GM23248 (cell line): Measurements from ENCODE around the gene PARVB. TPM values are rescaled to one million over a fixed set of nuclear protein-coding genes. Genes with fewer than 3 reads are reported as not detected.

Experiments used
- DNase-seq: peaks from one replicate; pipeline ENCODE4 v3.0.0-alpha.2; 2015
- H2AFZ ChIP-seq: fragments of 200-600 bp; sonication (generic); 2 replicates; pipeline ENCODE4 v1.6.1; 2016; ENCODE audit warnings: antibody characterized with exemption
- H3F3A ChIP-seq: fragments of 200-600 bp; sonication (generic); 2 replicates; pipeline ENCODE4 v1.6.1; 2016; ENCODE audit warnings: mild to moderate bottlenecking, antibody characterized with exemption, mixed run types; ENCODE audit not compliant: insufficient read depth
- H3K27ac ChIP-seq: fragments of 200-600 bp; sonication (generic); 2 replicates; pipeline ENCODE4 v1.5.1; 2016; ENCODE audit warnings: mild to moderate bottlenecking
- H3K27me3 ChIP-seq: fragments of 200-600 bp; sonication (generic); replicated peaks from 2 replicates; pipeline ENCODE4 v1.6.1; 2016; ENCODE audit warnings: mild to moderate bottlenecking; ENCODE audit not compliant: insufficient read depth
- H3K36me3 ChIP-seq: fragments of 200-600 bp; sonication (generic); 2 replicates; pipeline ENCODE4 v1.6.1; 2016; ENCODE audit warnings: low read depth, mild to moderate bottlenecking
- H3K4me1 ChIP-seq: fragments of 200-600 bp; sonication (generic); 2 replicates; pipeline ENCODE4 v1.6.1; 2016; ENCODE audit warnings: mild to moderate bottlenecking; ENCODE audit not compliant: insufficient read depth
- H3K4me2 ChIP-seq: fragments of 200-600 bp; sonication (generic); one replicate; pipeline ENCODE4 v1.6.1; 2016; ENCODE audit warnings: mild to moderate bottlenecking; ENCODE audit not compliant: unreplicated experiment
- H3K4me3 ChIP-seq: fragments of 200-600 bp; sonication (generic); 2 replicates; pipeline ENCODE4 v1.5.1; 2016; ENCODE audit warnings: mild to moderate bottlenecking
- H3K79me2 ChIP-seq: fragments of 200-600 bp; sonication (generic); 2 replicates; pipeline ENCODE4 v1.6.1; 2016; ENCODE audit warnings: mild to moderate bottlenecking; ENCODE audit not compliant: insufficient read depth
- H3K9ac ChIP-seq: fragments of 200-600 bp; sonication (generic); 2 replicates; pipeline ENCODE4 v1.6.1; 2016; ENCODE audit warnings: mild to moderate bottlenecking
- H3K9me2 ChIP-seq: fragments of 200-600 bp; sonication (generic); 2 replicates; pipeline ENCODE4 v1.6.1; 2016; ENCODE audit warnings: mixed run types, mild to moderate bottlenecking, moderate library complexity; ENCODE audit not compliant: insufficient read depth
- H3K9me3 ChIP-seq: fragments of 200-600 bp; sonication (generic); one replicate; pipeline ENCODE4 v1.6.1; 2017; ENCODE audit warnings: low read depth
- H4K20me1 ChIP-seq: fragments of 200-600 bp; sonication (generic); 2 replicates; pipeline ENCODE4 v1.6.0; 2016; ENCODE audit not compliant: insufficient read depth
- EZH2 ChIP-seq: fragments of 200-600 bp; sonication (generic); IDR thresholded peaks from 2 replicates; pipeline ENCODE4 v1.6.1; 2018; ENCODE audit warnings: antibody characterized with exemption, mild to moderate bottlenecking; ENCODE audit not compliant: insufficient read depth, poor library complexity, severe bottlenecking
- EZH2phosphoT487 ChIP-seq: fragments of 200-600 bp; sonication (generic); IDR thresholded peaks from 2 replicates; pipeline ENCODE4 v1.6.1; 2018; ENCODE audit warnings: antibody characterized with exemption, moderate library complexity, mild to moderate bottlenecking, low read depth; ENCODE audit not compliant: insufficient read depth
- WGBS, 2 experiments: methylation state at CpG; one replicate each; pipeline ENCODE4 v1.1.6; 2015 to 2017; ENCODE audit warnings: low lambda C conversion rate in 2 of 2, low coverage in 1 of 2; ENCODE audit errors: missing lambda C conversion rate in 2 of 2; 5-methylcytosine and 5-hydroxymethylcytosine counted together
- in situ Hi-C: fragments of 300-500 bp; cut with MboI; formaldehyde crosslinking; loops from 2 replicates; pipeline ENCODE4 v1.15.0; 2020
- polyA plus RNA-seq: library from polyadenylated mRNA; unstranded; fragments of >200 nt; fragmentation: Nextera tagmentation; extraction: Ambion mirVana; gene quantifications from 2 replicates; pipeline ENCODE4 v1.2.1, GENCODE V29; 2016
- total RNA-seq: library from RNA; depleted of rRNA; stranded (reverse); fragments of >200 nt; shearing (Covaris generic); gene quantifications from 2 replicates; pipeline ENCODE4 v1.2.3, GENCODE V29; 2014

The PARVB gene
- total and polyA plus RNA-seq, 2 experiments from 2014 or later, result 52.6 to 141 TPM

- Histone ChIP-seq H3K4me3 (no peak overlapping the region), H3K4me2 (no peak overlapping the region)
- 65 to 73% methylated on average over 11 to 12 of the region's 12 CpGs for whole genome bisulfite sequencing, 2 experiments
Observed at GRCh38 chr22:44201665-44202064, 177.6 kb downstream of the PARVB start.

GRCh38 chr22:44202261-44202789 lies 178.2 kb downstream of the PARVB start:
- Histone ChIP-seq H3K9ac (no peak overlapping the region), H3K9me3 (no peaks in the 10 kb centered on the region), H3K79me2 (no peaks in the 10 kb centered on the region), H2AFZ (no peak overlapping the region), H3K27ac (no peak overlapping the region), H3K27me3 (no peaks in the 10 kb centered on the region; the same call in 1 of the 2 replicates), H3F3A (0 out of 2 replicates have a peak, but pooled peaks cover 5% of the 10 kb centered on the region), H3K4me1 (peaks cover 12% of the 10 kb centered on the region), H3K4me3 (no peak overlapping the region), H4K20me1 (no peaks in the 10 kb centered on the region), H3K9me2 (no peaks in the 10 kb centered on the region), H3K4me2 (peak overlapping the region; percentile 20), H3K36me3 (no peaks in the 10 kb centered on the region)
- DNase-seq, result peak; percentile 80
- no peak for TF ChIP-seq EZH2phosphoT487
- TF ChIP-seq EZH2, result no peak
- in situ Hi-C loops, result no loop called here
- 42 to 58% methylated on average over 10 to 11 of the region's 11 CpGs for WGBS, 2 experiments

More at GRCh38 chr22:44201665-44202064, 177.6 kb downstream of the PARVB start:
- Histone ChIP-seq H3K9me3 (no peaks in the 10 kb centered on the region), H3K79me2 (no peaks in the 10 kb centered on the region), H3K27me3 (no peaks in the 10 kb centered on the region; the same call in 1 of the 2 replicates), H4K20me1 (no peaks in the 10 kb centered on the region), H3K27ac (no peak overlapping the region), H3F3A (0 out of 2 replicates have a peak, but pooled peaks cover 5% of the 10 kb centered on the region), H3K4me1 (peaks cover 12% of the 10 kb centered on the region), H3K36me3 (no peaks in the 10 kb centered on the region), H3K9ac (no peak overlapping the region), H3K9me2 (no peaks in the 10 kb centered on the region), H2AFZ (no peak overlapping the region)
- in situ Hi-C loops, result no loop called here
- DNase-seq, result no peak
- TF ChIP-seq EZH2, result no peak
- no peak for TF ChIP-seq EZH2phosphoT487

- H3F3A ChIP-seq, result 0 out of 2 replicates have a peak, but pooled peaks cover 5% of the 10 kb centered on the region
- H3K27me3 ChIP-seq, result no peaks in the 10 kb centered on the region
- no peaks in the 10 kb centered on the region for H3K9me2 ChIP-seq
- TF ChIP-seq EZH2, result no peak
- TF ChIP-seq EZH2phosphoT487, result no peak
- no peak overlapping the region for H3K9ac ChIP-seq
- no peak overlapping the region for H3K27ac ChIP-seq
- H4K20me1 ChIP-seq, result no peaks in the 10 kb centered on the region
- H3K36me3 ChIP-seq, result no peaks in the 10 kb centered on the region
- no peaks in the 10 kb centered on the region for H3K9me3 ChIP-seq
- in situ Hi-C loops, result no loop called here
- H3K4me2 ChIP-seq, result no peak overlapping the region
- no peak for DNase-seq
- no peaks in the 10 kb centered on the region for H3K79me2 ChIP-seq
- no peak overlapping the region for H2AFZ ChIP-seq
- 55 to 61% methylated on average over 6 of the region's 6 CpGs for WGBS, 2 experiments
- H3K4me1 ChIP-seq, result peaks cover 12% of the 10 kb centered on the region
- no peak overlapping the region for H3K4me3 ChIP-seq
Observed at GRCh38 chr22:44203203-44203602, 179.1 kb downstream of the PARVB start.

DNA sequence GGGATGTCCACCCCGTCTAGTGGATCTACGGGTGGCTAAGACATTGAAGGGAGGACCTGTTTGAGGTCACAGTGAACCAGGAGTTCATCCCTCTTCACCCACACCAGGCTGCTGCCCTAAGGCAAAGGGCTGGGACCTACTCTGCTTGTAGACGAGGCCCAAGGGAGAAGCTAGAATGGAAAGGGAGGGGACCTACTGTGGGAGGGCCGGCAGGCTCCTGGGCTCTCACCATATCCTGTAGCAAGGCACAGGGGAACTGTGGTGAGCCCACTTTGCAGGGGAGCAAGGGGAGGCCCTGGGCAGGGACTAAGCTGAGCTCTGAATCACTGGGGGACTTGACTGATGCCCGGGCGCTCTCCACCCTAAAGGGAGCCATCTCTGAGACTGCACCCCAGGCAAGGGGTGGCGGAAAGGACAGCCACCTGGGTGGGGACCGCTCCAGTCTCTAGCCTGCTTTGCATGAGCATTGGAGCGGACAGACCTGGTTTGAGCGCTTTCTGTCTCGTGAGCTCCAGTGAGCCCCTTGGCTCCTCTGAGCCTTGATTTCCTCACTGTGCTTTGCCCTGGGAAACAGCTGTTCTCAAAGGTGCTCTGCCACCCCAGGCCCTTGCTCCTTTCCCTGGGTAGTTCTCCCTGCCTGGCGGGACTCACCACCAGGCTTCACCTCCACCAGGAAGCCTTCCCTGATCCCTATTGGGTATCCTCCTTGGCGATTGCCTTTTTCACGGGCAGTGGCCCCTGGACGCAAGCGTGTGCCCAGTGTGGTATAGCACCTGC lies 180.8 kb downstream of the PARVB start:
- DNase-seq, result no peak
- in situ Hi-C loops, result no loop called here
- no peaks in the 10 kb centered on the region for H3K36me3 ChIP-seq
- H3K4me2 ChIP-seq, result no peak overlapping the region
- H3K79me2 ChIP-seq, result no peaks in the 10 kb centered on the region
- TF ChIP-seq EZH2, result no peak
- TF ChIP-seq EZH2phosphoT487, result no peak
- H3K27ac ChIP-seq, result no peak overlapping the region
- 73 to 76% methylated on average over 16 of the region's 16 CpGs for WGBS, 2 experiments
- H3K4me1 ChIP-seq, result peaks cover 12% of the 10 kb centered on the region
- H3K9me3 ChIP-seq, result no peaks in the 10 kb centered on the region
- H3K27me3 ChIP-seq, result 0 out of 2 replicates have a peak, but pooled peaks cover 5% of the 10 kb centered on the region
- no peaks in the 10 kb centered on the region for H3K9me2 ChIP-seq
- no peak overlapping the region for H3K9ac ChIP-seq
- H4K20me1 ChIP-seq, result no peaks in the 10 kb centered on the region
- H2AFZ ChIP-seq, result no peak overlapping the region
- no peak overlapping the region for H3K4me3 ChIP-seq
- 0 out of 2 replicates have a peak, but pooled peaks cover 5% of the 10 kb centered on the region for H3F3A ChIP-seq
